Motor neuron (in vitro differentiated cells): ENCODE measurements around the gene SNX12. TPM values are rescaled to one million over a fixed set of nuclear protein-coding genes. Genes with fewer than 3 reads are reported as not detected.
A peak's percentile ranks its signal among the peaks of the same experiment; 100 is the strongest.

Experiments
- ATAC-seq, 8 experiments: fragments of 200-7000 bp; cut with Tn5 transposase; replicated peaks in 6 of 8; 2 replicates each; pipeline ENCODE4 v1.8.0; 2021; ENCODE audit warnings: mild to moderate bottlenecking in 8 of 8, moderate library complexity in 8 of 8
- H3K27ac ChIP-seq, 2 donors: fragments of 250-450 bp; sonication (Bioruptor Pico); 2 replicates each; pipeline ENCODE4 v1.9.0; 2021; ENCODE audit warnings: antibody characterized with exemption in 2 of 2, mild to moderate bottlenecking in 2 of 2, moderate library complexity in 1 of 2
- H3K4me1 ChIP-seq, 2 donors: fragments of 250-450 bp; sonication (Bioruptor Pico); replicated peaks in 1 of 2; 2 replicates each; pipeline ENCODE4 v1.6.1; 2021; ENCODE audit warnings: antibody characterized with exemption in 2 of 2, mild to moderate bottlenecking in 2 of 2, moderate library complexity in 1 of 2
- H3K4me3 ChIP-seq, 5 donors: fragments of 250-450 bp; sonication (Bioruptor Pico); 2 replicates each; pipeline ENCODE4 v1.9.0; 2021; ENCODE audit warnings: antibody characterized with exemption in 5 of 5, mild to moderate bottlenecking in 5 of 5, moderate library complexity in 4 of 5
- WGBS, 10 experiments: fragments of 450-650 bp; shearing (Covaris generic); methylation state at CpG; one replicate each; pipeline ENCODE4 v1.0.0; 2022; 5-methylcytosine and 5-hydroxymethylcytosine counted together
- in situ Hi-C, 9 experiments: fragments of 400-800 bp; cut with MboI; loops; one replicate each; pipeline ENCODE4 v1.15.0; 2021; ENCODE audit warnings: low sequenced_read_pairs in 9 of 9, low pct_unique_long_range_greater_than_20kb in 2 of 9; ENCODE audit not compliant: unreplicated experiment in 9 of 9
- total RNA-seq, 8 experiments: library from RNA; unstranded; fragments of 300-600 nt; gene quantifications; 2 replicates each; pipeline versions ENCODE4 v1.2.3 to v1.2.4, GENCODE V29; 2022

Gene SNX12
- total RNA-seq = 10 to 100 TPM; 35.8 to 75.0 (median 45.6) TPM

- peaks cover 4 to 6% of the 10 kb centered on the region in 2 donors for H3K4me1 ChIP-seq
- peak within 1 kb of the TSS; percentile 70 to 87 for H3K27ac ChIP-seq
- WGBS, 10 experiments = 0 to 41% (median 40%) methylated on average over 1 to 13 of the region's 73 CpGs; no CpG with 5 or more reads in 7 of the 10 experiments
- in situ Hi-C loops = no loop called here
- ATAC-seq = peak; percentile 88 to 95 (median 95)
- peak within 1 kb of the TSS; percentile 69 to 93 (median 82) for H3K4me3 ChIP-seq
Observed at GRCh38 chrX:71068044-71068918, at the start of gene SNX12. Gene SNX12, minus strand, starts transcription at chrX:71068334. Its CDS starts 28 bp downstream, at chrX:71068306.

- Histone ChIP-seq H3K4me1 (peaks cover 4 to 6% of the 10 kb centered on the region in 2 donors), H3K27ac (no peak overlapping the region), H3K4me3 (peak overlapping the region in 3 of 5 donors; percentile 53 to 90 (median 67))
- in situ Hi-C loops = no loop called here
- 70 to 100% (median 86%) methylated on average over 1 to 5 of the region's 10 CpGs; no CpG with 5 or more reads in 7 of the 10 experiments for WGBS, 10 experiments
- ATAC-seq = no peak
Observed at GRCh38 chrX:71117358-71117757, 49.2 kb upstream of the SNX12 start.

GRCh38 chrX:71111921-71112431 lies 43.8 kb upstream of the SNX12 start:
- no peak overlapping the region for H3K4me3 ChIP-seq

GRCh38 chrX:71111141-71111843 lies 43.2 kb upstream of the SNX12 start, which contains the start of gene IL2RG:
Gene IL2RG, minus strand, starts transcription at chrX:71111577. Its CDS starts 38 bp downstream, at chrX:71111539.
- 46 to 92% methylated on average over 2 to 6 of the region's 8 CpGs; no CpG with 5 or more reads in 8 of the 10 experiments for WGBS, 10 experiments
- Histone ChIP-seq H3K27ac (no peak within 1 kb of the TSS), H3K4me3 (no peak within 1 kb of the TSS), H3K4me1 (peaks cover 5 to 12% of the 10 kb centered on the region in 2 donors)
- in situ Hi-C loops = no loop called here
- no peak for ATAC-seq

More at GRCh38 chrX:71111921-71112431, 43.8 kb upstream of the SNX12 start:
- no peak overlapping the region for H3K27ac ChIP-seq
- H3K4me1 ChIP-seq = peaks cover 5 to 12% of the 10 kb centered on the region in 2 donors
- no peak for ATAC-seq
- WGBS, 10 experiments = 0 to 100% (median 51%) methylated on average over 1 to 2 of the region's 5 CpGs; no CpG with 5 or more reads in 5 of the 10 experiments
- in situ Hi-C loops = no loop called here

GRCh38 chrX:71109051-71109450 lies 40.9 kb upstream of the SNX12 start:
- H3K4me3 ChIP-seq = no peak overlapping the region
- ATAC-seq = no peak
- no peak overlapping the region for H3K27ac ChIP-seq
- in situ Hi-C loops = no loop called here
- WGBS, 10 experiments = 53 to 100% methylated on average over 1 to 6 of the region's 6 CpGs; no CpG with 5 or more reads in 8 of the 10 experiments
- peaks cover 11 to 16% of the 10 kb centered on the region in 2 donors for H3K4me1 ChIP-seq

- peaks cover 23 to 28% of the 10 kb centered on the region in 2 donors for H3K4me1 ChIP-seq
- in situ Hi-C loops = no loop called here
- H3K27ac ChIP-seq = no peak overlapping the region
- 13 to 57% methylated on average over 1 to 3 of the region's 9 CpGs; no CpG with 5 or more reads in 8 of the 10 experiments for WGBS, 10 experiments
- H3K4me3 ChIP-seq = no peak overlapping the region
- ATAC-seq = no peak
Observed at GRCh38 chrX:71107762-71108360, 39.7 kb upstream of the SNX12 start.

- Histone ChIP-seq H3K27ac (no peak overlapping the region), H3K4me1 (peaks cover 29 to 34% of the 10 kb centered on the region in 2 donors), H3K4me3 (no peak overlapping the region)
- no peak for ATAC-seq
- in situ Hi-C loops = no loop called here
- WGBS, 10 experiments = 30 to 40% (median 33%) methylated on average over 1 to 2 of the region's 4 CpGs; no CpG with 5 or more reads in 7 of the 10 experiments
Observed at GRCh38 chrX:71107245-71107644, 39.1 kb upstream of the SNX12 start.

GRCh38 chrX:71106427-71106826 lies 38.3 kb upstream of the SNX12 start, which contains the start of gene CXorf65:
Gene CXorf65, minus strand, starts transcription at chrX:71106740. Its CDS starts 184 bp downstream, at chrX:71106556.
- ATAC-seq = no peak
- Histone ChIP-seq H3K27ac (no peak within 1 kb of the TSS), H3K4me3 (no peak within 1 kb of the TSS), H3K4me1 (peaks cover 31 to 36% of the 10 kb centered on the region in 2 donors)
- in situ Hi-C loops = no loop called here
- WGBS, 10 experiments = 50% methylated on average over 1 of the region's 1 CpG; no CpG with 5 or more reads in 9 of the 10 experiments

GRCh38 chrX:71105628-71106027 lies 37.5 kb upstream of the SNX12 start:
- ATAC-seq = no peak
- H3K4me3 ChIP-seq = no peak overlapping the region
- in situ Hi-C loops = no loop called here
- no peak overlapping the region for H3K27ac ChIP-seq
- H3K4me1 ChIP-seq = peaks cover 31 to 36% of the 10 kb centered on the region in 2 donors
- 20 to 100% (median 65%) methylated on average over 1 to 3 of the region's 3 CpGs; no CpG with 5 or more reads in 6 of the 10 experiments for WGBS, 10 experiments

- H3K4me3 ChIP-seq = peak overlapping the region in 1 of 5 donors; percentile 2
- 8 to 80% (median 25%) methylated on average over 1 to 2 of the region's 10 CpGs; no CpG with 5 or more reads in 6 of the 10 experiments for WGBS, 10 experiments
- peak; percentile 61 to 86 (median 82) for ATAC-seq
- peaks cover 36 to 40% of the 10 kb centered on the region in 2 donors for H3K4me1 ChIP-seq
- H3K27ac ChIP-seq = peak overlapping the region; percentile 69 to 75
- in situ Hi-C loops = no loop called here
Observed at GRCh38 chrX:71103110-71103983, 35.2 kb upstream of the SNX12 start.

GRCh38 chrX:71102292-71102691 lies 34.2 kb upstream of the SNX12 start:
- peak overlapping the region; percentile 69 to 75 for H3K27ac ChIP-seq
- no peak overlapping the region for H3K4me3 ChIP-seq
- no peak for ATAC-seq
- in situ Hi-C loops = no loop called here
- WGBS, 10 experiments = 20 to 80% (median 43%) methylated on average over 1 of the region's 3 CpGs; no CpG with 5 or more reads in 6 of the 10 experiments
- H3K4me1 ChIP-seq = peaks cover 31% of the 10 kb centered on the region in 2 donors
